HG02588 (cell line): ENCODE results near the gene PIP5K1A.

Source experiments
- ATAC-seq: cut with Tn5 transposase; IDR thresholded peaks from one replicate; pipeline ENCODE4 v1.9.1; 2021; ENCODE audit warnings: mild to moderate bottlenecking, moderate library complexity; ENCODE audit not compliant: unreplicated experiment

The PIP5K1A gene

DNA sequence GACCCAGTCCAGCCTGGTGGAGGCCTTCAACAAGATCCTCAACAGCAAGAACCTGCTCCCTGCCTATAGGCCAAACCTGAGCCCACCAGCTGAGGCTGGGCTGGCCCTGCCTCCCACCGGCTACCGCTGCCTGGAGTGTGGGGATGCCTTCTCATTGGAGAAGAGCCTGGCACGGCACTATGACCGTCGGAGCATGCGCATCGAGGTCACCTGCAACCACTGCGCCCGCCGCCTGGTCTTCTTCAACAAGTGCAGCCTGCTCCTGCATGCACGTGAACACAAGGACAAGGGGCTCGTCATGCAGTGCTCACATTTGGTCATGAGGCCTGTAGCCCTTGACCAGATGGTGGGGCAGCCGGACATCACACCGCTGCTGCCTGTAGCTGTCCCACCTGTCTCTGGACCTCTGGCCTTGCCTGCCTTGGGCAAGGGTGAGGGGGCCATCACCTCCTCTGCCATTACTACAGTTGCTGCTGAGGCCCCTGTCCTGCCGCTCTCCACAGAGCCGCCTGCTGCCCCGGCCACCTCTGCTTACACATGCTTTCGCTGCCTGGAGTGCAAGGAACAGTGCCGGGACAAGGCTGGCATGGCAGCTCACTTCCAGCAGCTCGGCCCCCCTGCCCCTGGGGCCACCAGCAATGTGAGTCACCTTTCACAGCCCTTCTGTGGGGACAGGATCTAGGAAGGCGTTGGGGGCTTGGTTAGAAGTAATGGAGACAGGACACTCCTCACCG, 89.6 kb downstream of the PIP5K1A start:
- no peak for ATAC-seq

- ATAC-seq = no peak
These were observed 90.2 kb downstream of the PIP5K1A start for GRCh38 chr1:151288502-151288901.

DNA sequence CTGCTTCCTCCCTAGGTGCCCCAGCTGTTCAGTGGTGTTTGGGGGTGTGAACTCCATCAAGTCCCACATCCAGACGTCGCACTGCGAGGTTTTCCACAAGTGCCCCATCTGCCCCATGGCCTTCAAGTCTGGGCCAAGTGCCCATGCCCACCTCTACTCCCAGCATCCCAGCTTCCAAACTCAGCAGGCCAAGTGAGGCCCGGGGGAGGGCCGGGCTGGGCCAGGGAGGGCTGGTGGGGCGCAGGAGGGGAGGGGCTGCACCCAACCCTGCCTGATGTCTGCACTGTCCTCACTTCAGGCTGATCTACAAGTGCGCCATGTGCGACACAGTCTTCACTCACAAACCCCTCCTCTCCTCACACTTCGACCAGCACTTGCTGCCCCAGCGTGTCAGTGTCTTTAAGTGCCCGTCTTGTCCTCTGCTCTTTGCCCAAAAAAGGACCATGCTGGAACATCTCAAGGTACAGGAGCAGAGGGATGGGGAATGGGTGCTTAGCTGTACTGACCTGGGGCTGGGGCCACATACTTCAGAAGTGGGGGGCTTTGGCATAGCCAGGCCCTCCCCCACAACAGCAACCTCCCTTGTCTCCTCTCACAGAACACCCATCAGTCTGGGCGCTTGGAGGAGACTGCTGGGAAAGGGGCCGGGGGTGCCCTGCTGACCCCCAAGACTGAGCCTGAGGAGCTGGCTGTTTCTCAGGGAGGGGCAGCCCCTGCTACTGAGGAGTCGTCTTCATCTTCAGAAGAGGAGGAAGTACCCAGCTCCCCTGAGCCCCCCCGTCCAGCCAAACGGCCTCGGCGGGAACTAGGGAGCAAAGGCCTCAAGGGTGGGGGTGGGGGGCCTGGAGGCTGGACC, 91.0 kb downstream of the PIP5K1A start:
- ATAC-seq = no peak

GRCh38 chr1:151289991-151290708, 91.8 kb downstream of the PIP5K1A start:
- ATAC-seq = no peak

DNA sequence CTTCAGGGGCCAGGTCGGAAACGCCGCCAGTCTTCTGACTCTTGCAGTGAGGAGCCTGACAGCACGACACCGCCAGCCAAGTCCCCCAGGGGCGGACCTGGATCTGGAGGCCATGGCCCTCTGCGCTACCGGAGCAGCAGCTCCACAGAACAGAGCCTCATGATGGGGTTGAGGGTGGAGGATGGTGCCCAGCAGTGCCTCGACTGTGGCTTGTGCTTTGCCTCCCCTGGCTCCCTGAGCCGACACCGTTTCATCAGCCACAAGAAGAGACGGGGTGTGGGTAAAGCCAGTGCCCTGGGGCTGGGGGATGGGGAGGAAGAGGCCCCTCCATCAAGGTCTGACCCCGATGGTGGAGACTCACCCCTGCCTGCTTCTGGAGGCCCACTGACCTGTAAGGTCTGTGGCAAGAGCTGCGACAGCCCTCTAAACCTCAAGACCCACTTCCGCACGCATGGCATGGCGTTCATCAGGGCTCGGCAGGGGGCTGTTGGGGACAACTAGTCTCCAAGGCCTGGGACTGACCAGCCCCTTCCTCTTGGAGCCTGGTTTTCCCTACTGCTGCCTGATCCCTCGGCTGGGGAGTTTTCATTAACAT, 92.5 kb downstream of the PIP5K1A start:
- ATAC-seq = no peak

GRCh38 chr1:151292207-151293030, 94.1 kb downstream of the PIP5K1A start:
- ATAC-seq = no peak

DNA sequence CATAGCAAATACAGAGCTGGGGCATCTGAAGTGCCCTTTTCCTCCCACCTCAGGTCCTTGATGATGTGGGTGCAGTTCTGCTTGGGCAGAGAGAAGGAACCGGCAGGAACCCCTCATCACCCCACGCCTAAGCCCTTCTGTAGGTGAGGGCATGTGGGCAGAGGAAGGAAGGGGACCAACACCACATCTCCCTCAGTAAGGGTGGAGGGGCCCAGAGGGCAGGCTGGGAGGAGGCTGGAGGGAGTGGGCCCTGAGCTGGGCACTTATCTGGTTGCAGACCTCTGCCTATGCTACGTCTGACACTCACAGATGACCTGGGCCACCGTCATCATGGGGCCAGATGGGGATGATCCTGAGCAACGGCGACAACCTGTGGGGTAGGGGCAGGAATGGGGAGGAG, 94.7 kb downstream of the PIP5K1A start:
- ATAC-seq = no peak

GRCh38 chr1:151294742-151295462, 96.5 kb downstream of the PIP5K1A start:
- ATAC-seq = no peak
